Activated B cell treated with CpG ODN at 0.5 μM for 24 hours (primary cell): ENCODE measurements around the gene NGB. TPM values are rescaled to one million over a fixed set of nuclear protein-coding genes. Genes with fewer than 3 reads are reported as not detected.

Experiments used
- ATAC-seq: fragments of 200-7000 bp; cut with Tn5 transposase; one replicate; pipeline ENCODE4 v1.10.0; 2021; ENCODE audit warnings: low read depth, mild to moderate bottlenecking, moderate library complexity
- CTCF ChIA-PET: fragments of 350-600 bp; sonication (Branson Sonifier 250); formaldehyde crosslinking; loops from one replicate; lab custom pipeline; 2021; ENCODE audit warnings: antibody characterized with exemption; lab: Charles Lee
- POLR2A ChIA-PET: fragments of 350-600 bp; sonication (Branson Sonifier 250); formaldehyde crosslinking; loops from one replicate; lab custom pipeline; 2021; ENCODE audit warnings: antibody characterized with exemption; lab: Charles Lee
- DNase-seq: peaks from one replicate; pipeline ENCODE4 v3.0.0; 2022
- H3K27ac Mint-ChIP-seq: one replicate; pipeline ENCODE4 v1.8.0; 2020; ENCODE audit warnings: mixed read lengths
- H3K27me3 Mint-ChIP-seq: one replicate; pipeline ENCODE4 v1.8.0; 2021; ENCODE audit warnings: mixed read lengths
- H3K36me3 Mint-ChIP-seq: one replicate; pipeline ENCODE4 v1.8.0; 2021; ENCODE audit warnings: low read depth, mixed read lengths
- H3K4me1 Mint-ChIP-seq: one replicate; pipeline ENCODE4 v1.8.0; 2021; ENCODE audit warnings: mixed read lengths
- H3K4me3 Mint-ChIP-seq: one replicate; pipeline ENCODE4 v1.8.0; 2020; ENCODE audit warnings: mild to moderate bottlenecking, mixed read lengths
- H3K9me3 Mint-ChIP-seq: one replicate; pipeline ENCODE4 v1.8.0; 2020; ENCODE audit warnings: mixed read lengths
- intact Hi-C: fragments of 100-400 bp; cut with micrococcal nuclease; formaldehyde crosslinking; loops from one replicate; pipeline ENCODE4 v1.15.1; 2024
- total RNA-seq: library from RNA; stranded (reverse); gene quantifications from 2 replicates; pipeline ENCODE4 v1.2.3, GENCODE V29; 2022
- TF ChIP-seq, protein P1 (sequence below): fragments of 200-600 bp; IDR thresholded peaks from one replicate; pipeline ENCODE4 v1.8.0; 2022; ENCODE audit warnings: antibody characterized with exemption, mild to moderate bottlenecking

NGB gene
- total RNA-seq, 1 donor from 2014 or later: not detected

DNA sequence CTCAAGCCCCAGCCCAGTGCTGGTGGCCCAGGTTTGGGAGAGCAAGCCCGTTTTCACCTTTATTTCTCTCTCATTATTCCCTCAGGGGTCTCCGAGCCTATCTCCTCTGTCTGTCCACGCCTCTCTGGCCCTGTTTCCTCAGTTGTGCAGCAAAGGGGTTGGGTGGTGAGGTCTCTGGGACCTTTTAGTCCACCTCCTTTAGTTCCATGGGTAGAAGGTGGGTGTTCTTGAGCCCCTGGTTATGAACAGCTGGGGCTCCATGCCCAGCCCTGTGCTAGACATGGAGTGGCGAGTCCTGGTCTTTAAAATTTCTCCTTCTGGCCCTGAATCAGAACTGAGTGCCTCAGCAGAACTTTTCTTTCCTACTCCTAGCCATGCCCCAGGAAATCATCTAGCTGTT is 1.3 kb upstream of the NGB start:
- peaks cover 27% of the 10 kb centered on the region for H3K27me3 Mint-ChIP-seq
- DNase-seq (no peak), ATAC-seq (no peak)
- CTCF ChIA-PET: no interaction called here
- no peaks in the 10 kb centered on the region for H3K36me3 Mint-ChIP-seq
- no peak overlapping the region for H3K4me3 Mint-ChIP-seq
- TF ChIP-seq, protein P1, sequence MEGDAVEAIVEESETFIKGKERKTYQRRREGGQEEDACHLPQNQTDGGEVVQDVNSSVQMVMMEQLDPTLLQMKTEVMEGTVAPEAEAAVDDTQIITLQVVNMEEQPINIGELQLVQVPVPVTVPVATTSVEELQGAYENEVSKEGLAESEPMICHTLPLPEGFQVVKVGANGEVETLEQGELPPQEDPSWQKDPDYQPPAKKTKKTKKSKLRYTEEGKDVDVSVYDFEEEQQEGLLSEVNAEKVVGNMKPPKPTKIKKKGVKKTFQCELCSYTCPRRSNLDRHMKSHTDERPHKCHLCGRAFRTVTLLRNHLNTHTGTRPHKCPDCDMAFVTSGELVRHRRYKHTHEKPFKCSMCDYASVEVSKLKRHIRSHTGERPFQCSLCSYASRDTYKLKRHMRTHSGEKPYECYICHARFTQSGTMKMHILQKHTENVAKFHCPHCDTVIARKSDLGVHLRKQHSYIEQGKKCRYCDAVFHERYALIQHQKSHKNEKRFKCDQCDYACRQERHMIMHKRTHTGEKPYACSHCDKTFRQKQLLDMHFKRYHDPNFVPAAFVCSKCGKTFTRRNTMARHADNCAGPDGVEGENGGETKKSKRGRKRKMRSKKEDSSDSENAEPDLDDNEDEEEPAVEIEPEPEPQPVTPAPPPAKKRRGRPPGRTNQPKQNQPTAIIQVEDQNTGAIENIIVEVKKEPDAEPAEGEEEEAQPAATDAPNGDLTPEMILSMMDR: no peak
- peaks cover 3% of the 10 kb centered on the region for H3K4me1 Mint-ChIP-seq
- POLR2A ChIA-PET: no interaction called here
- no peak overlapping the region for H3K27ac Mint-ChIP-seq
- no peaks in the 10 kb centered on the region for H3K9me3 Mint-ChIP-seq
- intact Hi-C loops: no loop called here

DNA sequence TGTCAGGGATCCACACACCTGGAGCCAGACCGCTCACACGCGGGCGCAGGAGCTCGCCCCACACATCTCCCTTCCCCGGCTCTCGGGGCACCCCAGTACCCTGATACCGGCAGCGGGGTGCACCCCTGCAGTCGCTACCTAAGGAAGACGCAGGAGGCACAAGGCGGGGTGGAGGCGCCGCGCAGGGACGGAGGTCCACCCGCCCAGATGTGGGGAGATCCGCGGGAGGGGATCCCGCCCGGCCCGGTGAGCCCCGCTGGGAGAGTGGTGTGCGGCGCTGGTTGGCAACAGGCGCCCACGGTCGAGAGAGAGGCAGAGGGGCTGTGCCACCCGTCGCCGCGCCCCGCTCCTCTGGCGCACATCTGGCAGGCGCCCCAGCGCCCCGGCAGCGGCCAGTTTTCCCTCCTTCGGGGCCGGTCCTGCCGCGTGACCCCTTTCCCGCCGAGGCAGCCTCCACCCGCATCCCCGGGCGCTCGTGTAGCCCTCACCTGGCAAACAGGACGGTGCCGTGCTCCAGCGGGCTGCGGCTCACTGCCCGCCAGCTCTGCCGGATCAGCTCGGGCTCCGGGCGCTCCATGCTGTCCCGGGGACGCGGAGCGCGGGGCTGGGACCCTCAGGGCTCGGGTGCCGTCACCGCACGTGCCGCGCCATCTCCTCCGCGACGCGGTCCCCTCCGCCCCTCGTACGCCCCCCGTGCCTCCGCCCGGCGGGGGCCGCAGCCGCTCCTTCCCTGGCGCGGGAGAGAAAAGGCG is 469 bp downstream of the NGB start:
- H3K36me3 Mint-ChIP-seq: no peaks in the 10 kb centered on the region
- TF ChIP-seq, protein P1: no peak
- intact Hi-C loops: no loop called here
- CTCF ChIA-PET: no interaction called here
- no peaks in the 10 kb centered on the region for H3K9me3 Mint-ChIP-seq
- POLR2A ChIA-PET: no interaction called here
- H3K27me3 Mint-ChIP-seq: peaks cover 27% of the 10 kb centered on the region
- H3K4me3 Mint-ChIP-seq: no peak overlapping the region
- peaks cover 3% of the 10 kb centered on the region for H3K4me1 Mint-ChIP-seq
- ATAC-seq (no peak), DNase-seq (no peak)
- no peak overlapping the region for H3K27ac Mint-ChIP-seq

DNA sequence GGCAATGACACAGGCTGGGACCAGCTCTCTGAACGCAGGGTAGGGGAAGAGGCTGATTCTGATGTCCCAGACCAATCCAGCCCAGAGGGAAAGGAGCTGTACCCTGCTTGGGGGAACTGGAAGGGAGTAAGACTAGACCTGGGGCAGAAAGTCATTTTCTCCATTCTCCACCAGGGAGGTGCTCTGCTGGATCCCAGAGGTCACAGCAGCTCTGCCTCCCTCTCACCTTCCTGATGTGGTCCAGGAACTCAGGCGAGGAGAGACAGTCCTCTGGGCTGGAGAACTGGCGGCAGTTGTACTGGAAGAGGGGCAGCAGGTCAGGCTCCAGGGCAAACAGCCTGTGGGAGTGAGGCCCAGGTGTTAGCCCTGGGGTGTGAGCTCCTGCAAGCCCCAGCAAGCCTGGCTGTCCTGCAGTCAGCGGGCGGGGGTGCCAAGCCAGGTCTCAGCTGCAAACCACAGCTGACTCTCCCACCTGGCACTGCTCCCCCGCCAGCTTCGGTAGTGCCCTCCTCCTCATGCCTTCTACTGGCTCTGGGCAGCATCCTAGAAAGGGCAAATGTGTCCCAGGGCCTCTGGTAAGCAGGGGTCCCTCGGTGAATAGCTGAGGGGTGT is 1.9 kb downstream of the NGB start:
- Mint-ChIP-seq H3K36me3 (no peaks in the 10 kb centered on the region), H3K4me1 (peaks cover 9% of the 10 kb centered on the region), H3K9me3 (no peaks in the 10 kb centered on the region), H3K27me3 (peaks cover 27% of the 10 kb centered on the region), H3K4me3 (no peak overlapping the region), H3K27ac (no peak overlapping the region)
- ATAC-seq (no peak), DNase-seq (no peak)
- ChIA-PET POLR2A (no interaction called here), CTCF (no interaction called here)
- TF ChIP-seq, protein P1: no peak
- intact Hi-C loops: no loop called here

DNA sequence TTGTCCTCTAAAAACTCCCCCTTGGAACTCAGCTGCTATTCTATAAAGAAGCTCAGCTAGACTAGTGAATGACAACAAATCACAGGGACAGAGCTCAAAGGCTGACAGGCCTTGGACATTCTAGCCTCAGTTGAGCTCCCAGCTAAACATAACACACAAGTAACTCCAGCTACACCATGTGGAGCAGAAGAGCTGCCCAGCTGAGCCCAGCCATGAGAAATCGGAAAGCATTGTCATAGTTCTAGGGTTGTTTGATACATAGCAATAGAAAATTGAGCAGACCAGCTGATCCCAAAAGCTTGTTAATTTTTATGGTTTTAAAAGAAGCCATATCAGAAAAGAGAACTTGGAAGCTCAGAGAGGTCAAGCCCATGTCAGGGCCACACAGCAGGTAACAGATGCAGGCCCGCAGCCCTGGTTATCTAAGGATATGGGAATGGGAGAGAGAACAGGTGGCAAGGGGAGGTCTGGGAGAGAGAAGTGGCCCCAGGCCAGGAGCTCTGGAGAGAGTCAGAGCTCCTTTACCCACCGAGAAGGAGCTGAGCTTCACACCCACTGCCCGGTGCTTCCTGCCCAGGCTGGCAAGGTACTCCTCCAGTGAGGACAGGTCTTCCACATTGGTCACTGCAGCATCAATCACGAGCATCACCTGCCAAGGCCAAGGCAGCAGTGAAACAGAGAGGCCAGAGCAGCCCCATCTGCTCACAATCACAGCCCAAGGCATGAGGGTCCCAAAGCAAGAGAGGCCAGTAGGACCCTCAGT is 2.9 kb downstream of the NGB start:
- H3K36me3 Mint-ChIP-seq: no peaks in the 10 kb centered on the region
- H3K9me3 Mint-ChIP-seq: no peaks in the 10 kb centered on the region
- peaks cover 26% of the 10 kb centered on the region for H3K27me3 Mint-ChIP-seq
- peaks cover 9% of the 10 kb centered on the region for H3K4me1 Mint-ChIP-seq
- intact Hi-C loops: no loop called here
- H3K4me3 Mint-ChIP-seq: no peak overlapping the region
- ATAC-seq: no peak
- CTCF ChIA-PET: no interaction called here
- POLR2A ChIA-PET: no interaction called here
- H3K27ac Mint-ChIP-seq: no peak overlapping the region
- TF ChIP-seq, protein P1: no peak
- DNase-seq: no peak

DNA sequence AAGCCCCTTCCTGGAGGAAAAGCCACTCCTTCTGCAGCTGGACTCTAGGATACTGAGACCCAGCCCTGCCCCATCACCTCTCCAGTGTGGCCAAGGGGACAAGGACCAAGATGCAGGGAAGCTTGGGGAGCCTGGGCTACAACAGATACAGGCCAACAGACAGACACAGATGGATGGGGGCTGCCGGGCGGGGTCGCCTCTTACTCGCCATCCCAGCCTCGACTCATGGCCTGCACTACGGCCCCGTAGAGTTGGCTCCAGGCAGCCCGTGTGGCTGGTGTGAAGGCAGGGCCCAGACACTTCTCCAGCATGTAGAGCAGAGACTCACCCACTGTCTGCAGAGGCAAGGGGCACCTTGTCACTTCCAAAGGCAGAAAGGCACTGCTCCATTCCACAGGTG is 4.7 kb downstream of the NGB start:
- CTCF ChIA-PET: no interaction called here
- no peak overlapping the region for H3K4me3 Mint-ChIP-seq
- intact Hi-C loops: no loop called here
- peaks cover 17% of the 10 kb centered on the region for H3K27me3 Mint-ChIP-seq
- H3K36me3 Mint-ChIP-seq: no peaks in the 10 kb centered on the region
- H3K4me1 Mint-ChIP-seq: peaks cover 9% of the 10 kb centered on the region
- DNase-seq: no peak
- ATAC-seq: no peak
- no peaks in the 10 kb centered on the region for H3K9me3 Mint-ChIP-seq
- POLR2A ChIA-PET: no interaction called here
- TF ChIP-seq, protein P1: no peak
- H3K27ac Mint-ChIP-seq: no peak overlapping the region
